HG02884 (cell line): ENCODE data around the gene SLC49A3.

Experiments used
- ATAC-seq: cut with Tn5 transposase; IDR thresholded peaks from one replicate; pipeline ENCODE4 v1.9.1; 2021; ENCODE audit warnings: mild to moderate bottlenecking, moderate library complexity; ENCODE audit not compliant: unreplicated experiment

SLC49A3 gene

DNA sequence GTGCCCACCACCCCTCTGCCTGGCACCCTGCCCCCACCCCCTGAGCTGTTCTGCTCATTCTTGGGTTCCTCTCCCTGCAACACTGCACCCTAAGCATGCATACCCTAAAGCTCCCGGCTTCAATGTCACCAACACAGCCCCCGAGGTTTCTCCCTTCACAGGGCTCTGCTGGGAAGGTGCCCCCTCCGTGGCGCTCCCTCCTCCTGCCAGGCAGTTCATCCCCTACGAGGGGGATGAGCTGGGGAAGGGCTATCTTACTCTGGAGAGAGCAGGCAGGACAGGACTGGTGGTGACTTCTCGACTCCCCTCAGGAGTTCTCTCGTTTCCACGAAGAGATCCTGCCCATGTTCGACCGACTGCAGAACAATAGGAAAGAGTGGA is 21.4 kb downstream of the SLC49A3 start:
- ATAC-seq, result no peak

DNA sequence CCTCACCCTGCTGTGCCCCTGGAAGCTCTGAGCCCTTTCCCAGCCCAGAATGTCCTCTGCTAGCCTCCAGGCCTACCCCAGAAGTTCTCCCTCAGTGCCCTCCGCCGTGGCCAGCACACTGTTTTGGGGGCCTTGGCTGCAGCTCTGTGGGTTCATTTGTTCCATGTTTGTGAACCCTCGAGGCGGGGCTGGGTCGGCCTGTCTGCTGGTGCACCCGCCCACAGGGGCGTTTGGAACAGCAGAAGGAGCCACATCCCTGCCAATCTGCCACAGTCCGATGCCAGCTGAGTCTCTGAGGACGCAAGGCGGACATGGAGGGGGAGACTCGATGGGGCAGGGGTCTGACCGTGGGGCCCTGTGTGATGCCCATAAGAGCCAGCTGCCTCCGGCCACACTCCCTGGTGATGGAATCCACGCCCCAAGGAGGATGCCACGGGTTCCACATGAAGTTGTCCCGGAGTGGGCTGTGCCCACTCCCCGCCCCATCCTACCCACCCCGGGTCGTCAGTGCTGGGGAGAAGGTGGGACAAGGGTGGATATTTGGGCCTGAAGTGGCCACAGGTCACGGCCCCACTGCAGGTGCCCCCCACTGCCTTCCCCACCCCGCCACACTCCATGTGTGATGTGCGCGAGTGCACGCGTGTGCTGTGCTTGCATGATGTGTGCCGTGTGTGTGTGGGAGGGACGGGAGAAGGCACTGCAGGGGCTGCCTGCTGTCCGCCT is 22.0 kb downstream of the SLC49A3 start:
- ATAC-seq, result no peak

DNA sequence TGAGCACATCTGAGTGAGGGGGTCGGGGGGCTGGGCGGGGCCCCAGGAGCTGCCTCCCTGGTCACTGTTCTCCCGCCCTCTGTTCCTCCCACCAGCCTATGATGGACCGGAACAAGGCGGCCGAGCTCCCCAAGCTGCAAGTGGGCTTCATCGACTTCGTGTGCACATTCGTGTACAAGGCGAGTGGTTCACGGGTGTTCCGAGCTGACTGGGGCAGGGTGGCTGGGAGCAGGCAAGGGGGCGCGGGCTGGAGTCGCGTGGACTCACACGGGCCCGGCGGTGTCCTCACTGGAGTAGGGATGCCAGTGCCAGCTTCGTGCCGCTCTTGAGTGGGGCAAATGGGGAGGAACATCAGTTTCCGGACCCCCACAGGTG is 22.5 kb downstream of the SLC49A3 start:
- ATAC-seq, result no peak

DNA sequence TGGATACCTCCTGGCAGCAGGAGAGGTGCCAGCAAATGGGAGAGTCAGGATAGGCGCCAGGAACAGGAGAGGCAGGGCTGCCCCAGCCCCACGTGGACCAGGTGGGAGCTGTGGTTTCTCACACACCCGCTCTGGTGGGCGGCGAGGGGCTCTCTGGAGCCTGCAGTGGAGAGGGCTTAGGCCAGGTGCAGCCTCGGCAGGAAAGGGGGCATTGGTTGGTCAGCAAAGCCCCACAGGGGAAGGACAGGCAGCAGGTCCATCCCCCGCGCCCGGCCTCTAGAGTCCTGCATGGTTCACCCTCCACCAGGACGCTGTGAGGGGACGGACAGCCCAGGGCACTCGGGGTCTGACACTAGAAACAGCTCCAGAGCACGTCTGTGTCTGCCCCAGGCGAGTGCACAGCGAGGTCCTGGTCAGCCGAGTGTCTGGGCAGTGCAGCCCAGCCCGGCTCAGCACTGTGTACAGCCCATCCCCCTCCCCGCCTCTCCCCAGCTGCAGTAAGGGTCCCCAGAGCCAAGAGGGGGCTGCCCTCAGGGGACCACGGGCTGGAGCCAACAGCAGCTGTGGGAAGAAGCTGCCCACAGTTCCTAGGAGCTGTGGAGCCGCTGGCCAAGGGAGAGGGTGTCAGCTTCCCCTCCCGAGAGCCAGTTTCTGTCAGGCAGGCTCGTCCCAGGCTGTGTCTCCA is 23.1 kb downstream of the SLC49A3 start:
- ATAC-seq, result no peak

DNA sequence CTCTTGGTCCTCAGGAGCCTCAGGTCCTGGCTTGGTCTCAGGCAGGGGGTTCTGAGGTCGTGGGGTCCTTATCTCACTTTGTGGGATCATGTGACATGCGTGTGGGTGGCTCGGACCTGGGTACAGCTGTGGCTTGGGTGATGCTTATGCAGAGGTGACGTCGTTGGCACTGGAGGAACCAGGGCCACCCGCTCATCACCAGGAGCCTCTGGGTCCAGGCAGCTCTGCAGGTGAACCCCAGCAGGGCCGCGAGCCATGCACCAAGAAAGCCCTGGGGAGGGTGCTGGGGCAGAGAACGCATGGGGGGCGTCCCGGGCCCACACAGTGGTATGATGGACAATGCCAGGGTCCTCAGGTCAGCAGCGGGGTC is 23.6 kb downstream of the SLC49A3 start:
- ATAC-seq, result no peak

DNA sequence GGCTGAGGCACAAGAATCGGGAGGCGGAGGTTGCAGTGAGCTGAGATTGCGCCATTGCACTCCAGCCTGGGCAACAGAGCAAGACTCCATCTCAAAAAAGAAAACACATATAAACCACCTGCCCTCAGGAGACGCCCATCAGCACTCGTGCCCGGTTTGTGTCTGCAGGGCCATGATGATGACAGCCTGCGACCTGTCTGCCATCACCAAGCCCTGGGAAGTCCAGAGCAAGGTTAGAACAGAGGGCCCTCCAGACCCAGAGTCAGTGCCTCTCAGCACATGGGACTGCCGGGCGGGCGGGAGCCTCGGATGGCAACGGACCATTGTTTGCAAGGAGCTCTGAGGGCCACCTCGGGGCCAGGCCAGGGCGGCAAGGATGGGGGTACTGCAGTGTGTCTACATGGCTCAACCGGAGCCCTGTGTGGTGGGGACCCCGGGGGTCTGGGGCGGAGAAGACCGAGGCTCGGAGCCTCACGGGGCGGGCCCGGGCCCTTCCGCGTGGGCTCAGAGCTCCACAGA is 24.2 kb downstream of the SLC49A3 start:
- ATAC-seq, result no peak

DNA sequence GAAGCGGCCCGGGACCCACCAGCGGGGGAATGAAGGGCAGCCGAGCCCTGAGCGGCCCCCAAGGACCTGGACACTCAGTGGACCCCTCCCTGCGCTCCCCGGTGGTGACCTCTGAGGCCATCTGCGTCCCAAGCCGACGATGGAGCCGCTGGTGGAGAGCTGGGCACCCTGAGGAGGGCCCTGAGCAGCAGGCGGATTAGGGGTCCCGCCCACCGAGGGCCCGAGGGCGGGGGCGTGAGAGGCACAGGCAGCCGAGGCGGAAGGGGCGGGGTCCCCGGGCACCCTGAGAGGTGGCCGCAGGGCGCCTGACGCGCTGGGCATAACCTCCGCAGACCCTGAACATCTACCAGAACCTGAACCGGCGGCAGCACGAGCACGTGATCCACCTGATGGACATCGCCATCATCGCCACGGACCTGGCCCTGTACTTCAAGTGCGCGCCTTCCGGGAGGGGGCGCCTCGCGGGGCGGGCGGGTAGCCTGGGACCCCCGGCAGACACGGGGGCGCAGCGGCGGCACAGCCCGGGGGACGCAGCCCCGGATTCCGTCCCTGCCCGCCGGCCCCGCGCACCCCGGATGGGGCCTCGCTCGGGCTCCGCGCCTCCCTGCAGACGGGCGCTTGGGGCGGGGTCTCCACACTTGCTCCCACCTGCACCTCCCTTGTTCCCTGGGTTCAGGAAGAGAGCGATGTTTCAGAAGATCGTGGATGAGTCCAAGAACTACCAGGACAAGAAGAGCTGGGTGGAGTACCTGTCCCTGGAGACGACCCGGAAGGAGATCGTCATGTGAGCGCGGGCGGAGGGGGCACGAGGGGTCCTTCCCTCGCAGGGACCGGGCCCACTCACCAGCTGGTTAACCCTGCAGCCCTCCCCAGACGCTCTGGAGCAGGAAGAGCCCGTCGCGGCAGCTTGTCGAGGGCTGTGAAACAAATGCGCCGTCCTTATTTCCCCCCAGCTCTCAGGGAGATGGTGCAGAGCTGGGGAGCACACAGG is 25.2 kb downstream of the SLC49A3 start:
- no peak for ATAC-seq

DNA sequence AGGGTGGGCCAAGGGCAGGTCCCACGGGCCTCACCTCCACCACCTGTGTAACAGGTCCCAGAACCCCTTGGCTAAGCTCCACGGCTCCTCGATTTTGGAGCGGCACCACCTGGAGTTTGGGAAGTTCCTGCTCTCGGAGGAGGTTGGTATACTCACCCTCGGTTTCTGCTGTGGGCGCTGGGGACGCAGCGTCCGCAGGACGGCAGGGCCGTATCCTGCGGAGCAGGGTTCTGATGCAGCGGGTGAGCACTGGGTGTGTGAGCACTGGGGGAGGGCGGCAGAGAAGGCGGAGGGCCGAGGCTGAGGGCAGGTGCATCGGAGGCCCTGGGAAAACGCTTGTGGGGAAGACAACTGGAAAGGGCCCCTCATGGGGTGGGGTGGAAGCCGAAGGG is 25.9 kb downstream of the SLC49A3 start:
- no peak for ATAC-seq

DNA sequence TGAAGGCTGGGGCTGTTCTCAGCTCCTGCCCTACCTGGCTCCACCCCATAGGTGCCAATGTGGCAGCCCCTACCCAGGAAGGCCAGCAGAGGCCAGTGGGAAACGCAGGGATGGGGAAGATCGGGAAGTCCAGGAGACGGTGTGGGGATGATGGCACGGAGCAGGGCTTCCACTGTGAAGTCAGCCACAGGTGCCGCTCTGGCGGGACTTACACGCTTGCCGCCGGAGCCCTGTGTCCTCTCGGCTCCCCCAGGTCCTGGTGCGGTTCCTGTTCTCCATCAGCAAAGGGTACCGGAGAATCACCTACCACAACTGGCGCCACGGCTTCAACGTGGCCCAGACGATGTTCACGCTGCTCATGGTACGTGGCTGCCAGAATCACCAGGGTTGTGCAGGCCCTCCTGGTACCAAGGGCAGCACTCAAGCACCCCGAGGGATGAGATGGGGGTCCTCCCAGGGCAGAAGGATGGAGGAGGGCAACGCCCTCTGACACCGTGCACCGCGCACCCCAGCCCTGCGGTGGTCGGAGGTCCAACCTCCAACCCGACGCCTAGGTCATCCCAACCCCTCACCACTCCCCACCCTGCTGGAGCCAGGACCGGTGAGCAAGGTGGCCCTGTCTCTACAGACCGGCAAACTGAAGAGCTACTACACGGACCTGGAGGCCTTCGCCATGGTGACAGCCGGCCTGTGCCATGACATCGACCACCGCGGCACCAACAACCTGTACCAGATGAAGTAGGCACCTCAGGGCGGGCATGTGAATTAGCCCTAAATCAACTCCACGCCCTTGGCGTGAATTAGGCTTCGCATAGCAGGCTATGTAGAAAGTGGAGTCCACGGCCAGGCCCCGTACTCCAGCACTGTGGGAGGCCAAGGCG is 26.8 kb downstream of the SLC49A3 start:
- ATAC-seq, result no peak

DNA sequence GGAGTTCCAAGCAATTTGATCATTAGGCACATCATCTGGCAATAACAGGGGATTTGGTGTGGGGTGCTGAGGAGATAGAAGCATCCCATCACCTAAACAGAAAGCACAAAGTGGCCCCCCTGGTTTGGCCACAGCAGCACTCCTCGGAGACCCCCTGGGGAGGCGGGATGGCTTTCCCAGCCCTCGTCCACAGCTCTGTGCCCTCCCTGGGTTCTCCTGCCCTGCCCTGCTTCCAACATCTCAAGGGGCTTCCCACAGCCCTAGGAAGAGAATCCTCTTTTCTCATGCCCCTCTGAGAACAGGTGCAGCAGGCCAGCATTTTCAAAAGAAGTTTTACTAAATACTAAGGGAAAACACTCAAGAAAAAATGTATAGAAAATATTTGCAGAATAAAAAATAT is 27.7 kb downstream of the SLC49A3 start:
- ATAC-seq, result no peak

DNA sequence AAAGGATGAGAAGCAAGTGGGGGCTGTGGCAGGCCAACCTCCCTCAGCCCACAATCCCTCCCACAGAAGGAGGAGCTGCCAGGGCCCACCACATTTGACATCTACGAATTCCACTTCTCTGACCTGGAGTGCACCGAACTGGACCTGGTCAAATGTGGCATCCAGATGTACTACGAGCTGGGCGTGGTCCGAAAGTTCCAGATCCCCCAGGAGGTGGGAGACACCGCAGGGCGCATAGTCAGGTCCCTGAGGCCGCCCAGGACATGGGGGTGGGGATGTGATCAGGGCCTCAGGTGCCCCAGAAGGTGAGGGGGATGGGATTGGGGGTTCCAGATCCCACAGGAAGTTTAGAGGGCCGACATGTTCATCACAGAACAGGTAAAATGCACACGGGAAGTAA is 28.6 kb downstream of the SLC49A3 start:
- ATAC-seq, result no peak

DNA sequence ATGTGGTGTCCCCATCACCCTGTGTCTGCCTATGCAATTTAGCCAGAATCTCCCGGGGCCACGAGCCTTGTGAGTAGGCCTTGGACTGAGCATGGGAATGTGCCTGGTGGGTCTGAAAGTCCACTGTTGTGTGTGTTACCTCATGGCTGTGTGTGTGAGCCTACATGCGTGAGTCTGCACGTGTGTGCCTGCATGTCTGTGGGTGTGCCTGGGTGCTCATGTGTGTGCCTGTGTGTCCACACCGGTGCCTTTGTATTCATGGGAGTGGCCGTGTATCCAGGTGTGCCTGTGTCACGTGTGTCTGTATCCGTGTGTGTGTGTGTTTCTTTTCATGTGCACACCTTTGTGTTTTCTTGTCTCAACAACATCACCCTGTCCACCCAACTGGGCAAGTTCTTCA is 29.1 kb downstream of the SLC49A3 start:
- no peak for ATAC-seq

DNA sequence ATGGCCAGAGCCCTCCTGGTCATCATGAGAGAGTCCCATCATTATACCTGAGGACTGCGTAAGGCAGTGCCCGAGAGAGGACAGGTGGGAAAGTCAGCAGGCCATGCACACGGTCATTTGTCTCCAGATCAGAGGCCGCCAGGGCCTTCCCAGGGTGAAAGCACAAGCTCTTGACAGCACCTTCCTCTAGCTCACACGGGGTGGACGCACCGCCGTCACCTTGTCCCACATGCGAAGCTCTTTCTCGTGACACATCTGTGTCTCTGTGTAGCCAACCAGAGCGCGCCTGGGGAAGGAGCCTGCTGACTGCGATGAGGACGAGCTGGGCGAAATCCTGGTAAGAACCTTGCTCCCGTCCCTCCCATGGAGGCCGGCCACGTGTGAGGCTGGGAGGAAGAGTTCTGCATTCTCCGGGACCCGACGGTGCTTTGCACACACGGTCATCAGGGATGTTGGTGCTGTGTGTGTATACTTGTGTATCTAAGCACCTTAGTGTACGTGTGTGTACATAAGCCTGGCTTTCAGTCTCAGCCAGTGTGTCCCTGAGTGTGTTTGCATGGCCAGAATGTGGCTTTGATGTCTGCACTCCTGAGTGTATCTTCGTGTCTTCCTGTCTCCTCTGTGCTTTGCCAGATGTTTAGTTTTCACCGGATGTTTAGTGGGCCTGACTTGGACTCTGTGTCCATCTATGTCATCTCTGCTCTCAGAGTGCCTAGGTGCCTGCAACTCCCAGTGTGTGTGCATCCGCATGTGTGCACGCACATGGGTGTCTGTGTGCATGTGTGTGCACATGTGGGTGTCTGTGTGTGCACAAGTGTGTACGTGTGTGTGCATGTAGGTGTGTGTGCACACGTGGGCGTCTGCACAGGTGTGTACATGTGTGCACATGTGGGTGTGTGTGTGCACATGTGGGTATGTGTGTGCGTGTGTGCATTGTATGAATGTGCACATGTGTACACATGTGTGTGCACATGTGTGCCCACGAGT is 30.0 kb downstream of the SLC49A3 start:
- ATAC-seq, result no peak

DNA sequence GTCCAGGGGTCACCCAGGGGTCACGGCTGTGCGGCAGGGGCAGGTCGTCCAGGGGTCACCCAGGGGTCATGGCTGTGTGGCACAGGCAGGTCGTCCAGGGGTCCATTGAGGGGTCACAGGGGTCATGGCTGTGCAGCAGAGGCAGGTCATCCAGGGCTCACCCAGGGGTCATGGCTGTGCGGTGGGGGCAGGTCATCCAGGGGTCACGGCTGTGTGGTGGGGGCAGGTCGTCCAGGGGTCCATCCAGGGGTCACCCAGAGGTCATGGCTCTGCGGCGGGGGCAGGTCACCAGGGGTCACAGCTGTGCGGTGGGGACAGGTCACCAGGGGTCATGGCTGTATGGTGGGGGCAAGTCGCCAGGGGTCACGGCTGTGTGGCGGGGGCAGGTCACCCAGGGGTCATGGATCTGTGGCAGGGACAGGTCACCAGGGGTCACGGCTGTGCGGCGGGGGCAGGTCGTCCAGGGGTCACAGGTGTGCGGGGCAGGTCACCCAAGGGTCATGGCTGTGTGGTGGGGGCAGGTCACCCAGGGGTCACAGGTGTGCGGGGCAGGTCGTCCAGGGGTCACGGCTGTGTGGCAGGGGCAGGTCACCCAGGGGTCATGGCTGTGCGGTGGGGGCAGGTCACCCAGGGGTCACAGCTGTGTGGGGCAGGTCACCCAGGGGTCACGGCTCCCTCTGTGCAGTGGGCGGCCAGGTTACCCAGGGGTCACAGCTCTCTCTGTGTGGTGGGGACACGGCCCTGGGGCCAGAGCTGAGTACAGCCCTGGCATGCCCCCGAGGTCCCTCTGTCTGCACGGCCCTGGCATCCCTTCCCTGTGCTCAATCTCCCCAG is 30.9 kb downstream of the SLC49A3 start:
- no peak for ATAC-seq

DNA sequence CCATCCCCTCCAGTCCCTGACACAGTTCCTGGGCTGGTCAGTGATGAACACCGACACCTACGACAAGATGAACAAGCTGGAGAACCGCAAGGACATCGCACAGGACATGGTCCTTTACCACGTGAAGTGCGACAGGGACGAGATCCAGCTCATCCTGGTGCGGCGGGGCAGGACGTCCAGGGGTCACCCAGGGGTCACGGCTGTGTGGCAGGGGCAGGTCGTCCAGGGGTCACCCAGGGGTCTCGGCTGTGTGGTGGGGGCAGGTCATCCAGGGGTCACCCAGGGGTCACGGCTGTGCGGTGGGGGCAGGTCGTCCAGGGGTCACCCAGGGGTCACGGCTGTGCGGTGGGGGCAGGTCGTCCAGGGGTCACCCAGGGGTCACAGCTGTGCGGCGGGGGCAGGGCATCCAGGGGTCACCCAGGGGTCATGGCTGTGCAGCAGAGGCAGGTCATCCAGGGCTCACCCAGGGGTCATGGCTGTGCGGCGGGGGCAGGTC is 31.6 kb downstream of the SLC49A3 start:
- no peak for ATAC-seq

DNA sequence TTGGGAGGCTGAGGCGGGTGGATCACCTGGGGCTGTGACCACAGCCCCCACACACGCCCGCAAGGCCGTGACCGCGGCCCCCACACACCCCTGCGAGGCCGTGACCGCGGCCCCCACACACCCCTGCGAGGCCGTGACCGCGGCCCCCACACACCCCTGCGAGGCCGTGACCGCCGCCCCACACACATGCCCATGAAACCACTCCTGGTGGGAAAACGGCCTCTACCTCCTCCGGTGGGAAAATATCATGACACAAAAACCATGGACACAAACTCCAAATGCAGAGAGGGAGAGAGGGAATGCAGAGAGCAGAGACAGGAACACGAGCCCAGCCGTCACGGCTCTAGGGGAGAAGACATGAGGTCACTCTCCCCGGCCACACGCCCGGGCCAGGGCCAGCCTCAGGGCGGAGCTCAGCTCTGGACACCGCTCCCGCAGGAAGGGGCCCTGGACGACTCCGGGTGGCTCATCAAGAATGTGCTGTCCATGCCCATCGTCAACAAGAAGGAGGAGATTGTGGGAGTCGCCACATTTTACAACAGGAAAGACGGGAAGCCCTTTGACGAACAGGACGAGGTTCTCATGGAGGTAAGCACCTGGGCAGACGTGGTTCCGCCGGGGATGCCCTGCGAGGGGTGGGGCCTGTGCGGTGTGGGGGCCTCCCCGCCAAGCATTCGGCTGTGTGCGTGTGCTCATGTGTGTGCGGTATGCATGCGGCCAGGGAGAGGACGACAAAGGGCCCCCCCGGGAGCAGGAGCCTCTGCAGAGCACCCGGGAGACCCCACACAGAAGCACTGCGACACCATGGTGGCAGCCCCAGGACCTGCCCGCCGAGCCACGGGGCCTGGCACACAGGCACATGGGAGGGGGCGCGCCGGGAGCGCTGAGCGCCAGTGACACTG is 32.3 kb downstream of the SLC49A3 start:
- no peak for ATAC-seq

DNA sequence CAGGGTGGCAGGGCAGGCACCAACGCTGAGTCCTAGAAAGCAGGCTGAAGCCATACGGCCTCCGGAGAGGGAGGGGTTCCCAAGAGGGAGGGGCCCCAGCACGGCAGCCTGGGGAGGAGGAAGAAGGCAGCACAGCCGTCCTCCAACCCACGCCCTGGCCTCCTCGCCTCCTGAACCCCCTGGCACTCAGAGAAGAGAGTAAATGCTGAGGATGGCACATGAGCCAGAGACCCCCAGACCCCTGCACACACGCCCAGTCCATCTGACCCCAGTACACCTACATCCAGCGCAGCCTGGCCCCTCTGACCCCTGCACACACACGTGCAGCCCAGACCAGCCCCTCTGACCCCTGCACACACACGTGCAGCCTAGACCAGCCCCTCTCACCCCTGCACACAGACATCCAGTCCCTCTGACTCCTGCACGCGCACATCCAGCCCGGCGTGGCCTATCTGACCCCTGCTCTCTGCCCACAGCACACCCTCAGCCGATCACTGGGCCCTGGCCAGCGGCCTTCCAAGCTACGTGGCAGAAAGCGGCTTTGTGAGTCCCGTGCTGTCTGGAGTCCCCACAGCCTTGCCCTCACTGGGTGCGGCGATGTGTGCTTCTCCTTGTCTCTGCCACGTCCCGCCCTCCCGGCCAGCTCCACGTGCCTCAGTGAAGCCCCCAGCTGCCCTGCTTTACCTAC is 33.3 kb downstream of the SLC49A3 start:
- ATAC-seq, result no peak
